ENCODE measurements around the gene IRX6.
A peak's percentile ranks its signal among the peaks of the same experiment; 100 is the strongest.

The IRX6 gene

DNA sequence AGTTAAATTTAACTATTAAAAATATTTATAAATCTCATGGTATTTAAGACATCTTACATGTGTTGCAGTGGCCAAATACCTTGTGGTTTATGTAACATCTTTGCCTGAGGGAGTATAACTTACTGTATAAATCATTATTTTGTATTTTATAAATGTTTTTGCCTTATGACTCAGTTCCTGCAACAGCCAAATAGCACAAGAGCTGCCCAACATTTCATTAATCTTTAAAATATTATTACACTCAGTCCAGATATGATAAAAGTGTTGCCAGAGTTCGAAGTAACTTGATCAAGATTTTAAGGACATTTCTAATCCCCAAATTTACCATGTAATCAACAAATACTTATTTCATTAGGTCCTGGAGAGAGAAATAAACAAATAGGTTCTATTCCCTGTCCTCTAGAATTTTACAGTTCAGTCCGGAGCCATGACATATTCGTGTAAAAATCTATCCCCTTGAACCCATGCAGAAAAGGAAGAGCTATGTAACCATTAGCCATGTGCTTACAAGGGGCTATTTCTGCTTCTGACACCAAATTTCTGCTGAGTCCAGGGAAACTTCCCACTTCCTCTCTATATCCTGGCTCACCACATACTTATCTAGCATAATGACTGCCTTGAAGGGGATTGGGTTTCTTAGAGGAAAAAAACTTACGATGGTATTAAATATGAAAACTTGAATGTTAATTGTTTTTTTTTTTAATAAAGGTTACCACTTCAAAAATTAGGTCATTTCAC, 44.0 kb downstream of the IRX6 start:
- no peak for DNase-seq

DNA sequence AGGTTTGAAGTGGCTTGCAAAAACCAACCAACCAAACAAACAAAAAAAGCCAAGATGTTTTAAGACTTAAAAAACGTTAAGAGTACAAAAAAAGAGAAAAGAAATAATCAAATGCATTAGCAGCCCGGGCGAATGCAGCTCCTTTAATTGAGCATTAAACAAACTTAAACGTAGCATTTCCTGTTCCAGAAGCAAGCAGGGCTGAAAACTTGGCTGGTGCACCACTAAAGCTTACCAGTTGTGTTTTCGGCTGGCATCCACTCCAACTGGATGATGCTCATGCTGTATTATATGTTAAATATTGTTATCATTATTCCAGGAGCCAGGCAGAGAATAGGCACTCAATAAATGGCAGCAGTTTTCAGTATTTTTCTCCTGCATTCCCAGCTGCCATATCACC, 45.1 kb downstream of the IRX6 start:
- DNase-seq, result no peak

DNA sequence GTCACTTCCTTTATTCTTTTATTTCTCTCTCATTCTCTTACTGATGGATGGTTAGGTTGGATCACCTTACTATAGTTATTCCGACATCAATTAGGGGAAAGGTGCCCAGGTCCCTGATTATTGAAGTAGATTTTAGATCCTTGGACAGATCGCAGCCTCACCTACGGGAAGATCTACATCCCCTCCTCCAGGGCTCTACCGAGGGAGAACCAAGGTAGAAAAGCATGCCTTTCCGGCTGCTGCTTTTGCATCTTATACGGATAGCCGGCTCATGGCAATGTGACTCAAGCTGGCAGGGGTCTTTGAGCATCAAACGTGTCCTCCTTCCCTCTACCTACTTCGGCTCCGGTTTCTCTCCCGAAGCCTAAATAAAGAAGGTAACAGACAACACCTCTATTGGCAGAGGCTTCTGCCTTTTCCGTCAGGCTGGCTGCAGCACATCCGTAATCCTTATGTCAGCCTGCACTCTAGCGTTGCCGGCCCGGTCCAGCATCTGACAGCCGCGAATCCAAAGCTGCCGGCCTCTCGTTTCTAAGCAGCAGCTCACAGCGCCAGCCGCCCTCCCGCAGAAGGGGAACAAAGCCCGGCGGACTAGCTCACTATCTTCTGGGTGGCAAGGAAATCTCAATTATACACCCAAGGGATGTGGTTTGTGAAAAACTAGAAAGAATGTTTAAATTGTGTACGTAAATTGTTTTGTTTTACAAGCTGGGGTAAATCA, 46.9 kb downstream of the IRX6 start:
- DNase-seq, result peak; percentile 93

DNA sequence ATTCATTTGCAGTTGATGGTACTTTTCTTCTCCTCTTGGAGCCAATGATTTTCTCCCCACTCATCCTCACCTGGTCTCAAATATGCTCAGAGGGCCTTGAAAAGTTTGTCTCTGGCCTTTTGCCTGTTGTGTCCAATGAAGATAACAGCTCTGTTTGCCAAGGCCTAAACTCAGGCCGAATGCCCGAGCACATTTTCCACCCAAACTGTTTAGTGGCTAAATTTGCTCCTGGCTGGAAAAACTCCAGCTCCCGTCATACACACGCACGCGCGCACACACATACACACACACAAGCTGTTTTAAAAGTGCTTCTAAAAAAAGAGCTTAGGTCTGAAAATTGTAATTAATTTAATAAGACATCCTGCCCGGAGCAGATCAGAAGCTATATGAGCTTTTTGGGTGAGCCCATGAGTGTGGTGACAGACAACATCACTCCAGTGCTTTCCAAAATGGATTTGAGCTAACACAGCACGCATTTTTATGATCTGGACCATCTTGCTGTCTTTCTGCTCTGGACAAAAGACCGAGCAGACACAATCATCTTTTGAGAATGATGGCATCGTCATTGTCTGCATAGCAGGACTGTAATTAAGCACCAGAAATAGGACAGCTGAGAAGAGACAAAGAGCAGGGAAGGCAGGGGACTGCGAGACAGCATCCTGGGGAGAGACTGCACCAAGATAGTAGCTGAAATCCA, 48.9 kb downstream of the IRX6 start:
- peak; percentile 72 for DNase-seq

DNA sequence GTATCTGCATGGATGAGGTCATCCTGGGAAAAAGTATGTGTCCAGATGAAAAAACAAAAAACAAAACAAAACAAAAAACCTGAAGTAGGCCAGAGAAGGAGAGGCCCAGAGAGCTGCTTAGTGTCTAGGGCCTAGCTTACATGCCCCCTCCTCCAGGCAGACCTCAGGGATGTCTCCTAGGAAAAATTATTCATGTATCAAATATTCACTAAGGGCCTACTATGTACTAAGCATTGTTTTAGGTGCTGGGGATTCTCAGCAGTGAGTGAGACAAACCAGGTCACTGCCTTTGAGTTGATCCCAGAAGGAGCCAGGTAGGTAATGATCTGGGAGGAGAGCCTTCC, 49.5 kb downstream of the IRX6 start:
- DNase-seq, result peak; percentile 40

DNA sequence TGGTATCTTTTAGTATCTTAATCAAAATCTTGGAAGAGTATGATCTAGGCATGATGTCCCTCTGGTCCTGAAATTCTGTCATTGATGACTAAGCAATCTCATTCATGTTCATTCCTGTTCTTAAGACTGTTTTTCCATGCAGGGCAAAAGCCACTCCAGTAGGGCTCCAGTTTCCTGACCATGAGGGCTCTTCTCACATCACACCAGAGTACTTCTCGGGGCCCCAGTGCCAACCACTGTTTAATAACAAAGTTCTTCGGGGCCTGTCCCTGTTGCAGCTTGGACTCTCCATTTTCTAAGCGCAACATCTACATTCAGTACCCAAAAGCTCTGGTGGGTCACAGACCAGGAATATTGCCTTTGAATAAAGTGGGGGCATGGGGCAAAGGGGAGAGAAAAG, 52.0 kb downstream of the IRX6 start:
- DNase-seq, result no peak

DNA sequence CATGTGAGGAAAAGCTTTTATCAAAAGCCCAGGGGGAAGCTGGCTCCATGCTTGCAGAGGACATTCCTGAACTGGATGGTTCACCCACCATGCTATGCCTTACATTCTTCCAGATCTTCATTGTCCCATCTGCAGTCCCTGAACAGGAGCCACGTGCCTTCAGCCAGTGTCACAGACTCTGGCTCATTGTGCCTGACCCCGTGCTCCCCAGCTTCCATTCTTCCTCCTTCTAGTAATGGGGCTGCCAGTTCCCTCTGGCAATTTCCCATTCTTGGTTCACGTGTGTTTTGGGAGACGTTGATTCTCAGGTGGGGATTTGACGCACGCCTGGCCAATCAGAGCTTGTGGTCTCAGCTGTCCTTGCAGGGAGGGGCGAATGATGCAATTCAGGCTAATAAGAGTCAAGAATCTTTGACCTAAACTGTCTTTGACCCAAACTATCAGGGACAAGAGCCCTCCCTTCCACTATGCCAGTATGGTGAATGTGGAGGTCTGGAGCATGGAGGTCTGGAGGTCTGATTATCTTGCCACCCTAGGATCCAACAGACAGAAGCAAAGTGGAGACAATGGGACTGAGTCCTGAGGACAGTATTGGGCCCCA, 52.7 kb downstream of the IRX6 start:
- no peak for DNase-seq

DNA sequence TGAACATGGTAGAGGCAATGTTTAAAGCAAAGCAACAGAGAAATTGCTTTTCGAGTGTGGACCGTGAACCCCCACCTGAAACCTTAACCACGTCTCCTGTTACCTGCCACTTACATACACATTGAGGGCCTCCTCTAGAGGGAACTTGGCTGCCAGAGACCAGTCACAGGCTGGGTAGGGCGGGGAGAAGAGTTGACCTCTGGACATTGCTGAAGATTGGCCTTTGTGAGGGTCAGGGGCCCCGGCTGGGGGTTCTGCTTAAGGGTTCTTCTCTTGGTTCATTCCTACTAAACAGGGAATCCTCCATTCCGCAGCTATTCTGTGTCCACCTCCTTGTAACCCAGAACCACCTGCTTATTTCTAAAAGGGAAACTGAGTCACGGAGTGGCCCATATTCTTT, 53.8 kb downstream of the IRX6 start:
- no peak for DNase-seq

DNA sequence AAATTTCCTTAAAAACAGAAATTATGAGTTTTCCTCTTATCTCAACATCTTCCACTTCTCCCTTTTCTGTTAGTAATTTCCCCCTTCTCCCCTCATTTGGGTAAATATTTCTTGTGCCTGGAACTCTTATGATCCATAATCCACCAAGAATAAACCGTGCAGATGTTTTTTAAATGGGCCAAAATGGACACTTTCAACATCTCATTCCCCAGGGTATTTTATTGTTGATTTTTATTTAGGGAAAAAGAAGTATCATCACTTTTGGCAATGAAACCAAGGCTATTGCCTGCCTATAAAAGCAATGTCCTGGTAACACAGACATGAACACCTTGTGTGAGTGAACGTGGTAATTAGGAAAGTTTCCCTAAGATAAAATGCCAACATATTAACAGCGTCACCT, 54.6 kb downstream of the IRX6 start:
- DNase-seq, result no peak

DNA sequence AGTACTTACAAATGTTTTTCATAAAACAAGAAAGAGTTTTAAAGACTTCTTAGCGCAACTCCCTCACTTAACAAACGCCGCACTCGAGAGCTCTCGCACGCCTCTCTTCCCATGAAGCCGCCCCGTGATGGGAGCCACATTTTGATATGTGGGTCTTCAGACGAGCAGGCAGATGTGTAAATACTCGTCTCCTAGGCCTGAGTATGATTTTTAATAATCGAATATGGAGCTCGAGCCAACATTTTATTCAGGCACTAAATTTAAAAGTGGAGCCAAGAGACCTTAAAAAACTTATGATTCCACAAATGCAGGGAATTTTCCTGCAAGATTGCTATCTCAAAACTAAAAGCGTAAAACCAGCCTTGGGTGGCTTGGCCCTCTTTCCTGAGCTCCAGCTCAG, 55.4 kb downstream of the IRX6 start:
- no peak for DNase-seq

DNA sequence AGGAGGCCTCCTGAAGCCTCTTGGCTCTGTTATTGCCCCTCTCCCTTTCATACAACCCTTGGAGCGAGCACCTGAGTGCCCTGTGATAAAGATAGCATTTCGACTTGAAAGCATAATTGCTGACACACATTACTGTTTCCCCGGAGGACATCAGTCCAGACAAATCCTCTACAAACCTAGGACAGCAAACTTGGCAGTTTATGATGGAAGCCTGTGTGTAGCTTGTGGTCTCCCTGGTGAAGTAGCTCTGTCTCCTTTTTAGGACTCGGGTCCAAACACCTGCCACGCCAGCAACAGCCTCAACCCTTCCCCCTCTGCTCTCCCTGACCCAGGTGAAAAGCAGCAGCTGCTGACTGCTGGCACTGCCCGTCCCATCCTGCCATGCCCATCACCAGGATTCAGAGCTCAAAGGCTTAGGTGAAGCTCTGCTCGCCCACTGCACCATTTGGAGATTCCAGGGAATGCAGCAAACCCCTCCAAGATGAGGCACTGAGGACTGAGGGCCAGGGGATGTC, 55.9 kb downstream of the IRX6 start:
- no peak for DNase-seq
